HuH-7 (cell line): ENCODE data around the gene CD207.
"Not testable (repeated sequence)": the region's sequence is repeated elsewhere in the genome, so short reads cannot be mapped to it uniquely, and the experiment has no call there.

Source experiments
- DNase-seq: peaks from one replicate; pipeline ENCODE4 v3.0.0; 2011; ENCODE audit warnings: low spot score

CD207 gene

GRCh38 chr2:70828914-70829824 lies 6.4 kb downstream of the CD207 start:
- no peak for DNase-seq

- no peak for DNase-seq
These were observed 7.5 kb downstream of the CD207 start for GRCh38 chr2:70828115-70828514.

- no peak for DNase-seq
These were observed 8.2 kb downstream of the CD207 start for GRCh38 chr2:70827388-70827787.

DNA sequence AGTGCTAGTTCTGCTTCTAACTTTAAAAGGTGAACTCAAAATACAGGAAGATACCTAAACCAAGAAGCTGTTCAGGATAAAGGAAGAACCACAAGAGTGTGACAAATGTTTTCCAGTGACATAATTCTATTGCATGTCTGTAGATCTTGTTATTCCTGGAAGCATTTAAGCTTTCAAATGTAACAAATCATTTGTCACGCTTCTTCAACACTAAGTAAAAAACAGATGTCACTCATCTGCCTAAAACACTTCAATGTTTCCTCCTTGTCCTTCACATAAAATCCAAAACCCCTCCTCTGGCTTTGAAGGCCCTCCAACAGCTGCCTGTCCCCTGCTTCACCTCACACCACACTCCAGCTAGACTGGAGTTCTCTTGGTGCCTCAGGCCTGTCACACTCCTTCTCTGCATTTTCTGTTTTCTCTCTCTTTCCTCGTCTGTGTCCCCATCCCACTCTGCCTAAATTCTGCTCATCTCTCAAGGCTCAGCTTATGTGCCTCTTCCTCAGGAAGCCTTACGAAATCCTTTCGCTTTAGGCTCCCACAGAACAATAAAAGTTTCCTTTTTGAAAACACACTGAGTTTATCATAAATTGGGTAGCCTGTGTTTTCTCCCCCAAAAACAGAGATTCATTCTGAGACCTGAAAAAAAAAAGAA lies 8.8 kb downstream of the CD207 start:
- DNase-seq = no peak

- DNase-seq = no peak
These were observed 12.4 kb downstream of the CD207 start for GRCh38 chr2:70823249-70823648.

- DNase-seq = no peak
These were observed 12.8 kb downstream of the CD207 start for GRCh38 chr2:70822843-70823242.

- DNase-seq = no peak
These were observed 15.1 kb downstream of the CD207 start, which contains the start of gene CLEC4F for GRCh38 chr2:70820499-70820898. Gene CLEC4F, minus strand, starts transcription at chr2:70820599. Its CDS starts 76 bp downstream, at chr2:70820523.

- DNase-seq = no peak
These were observed 18.2 kb downstream of the CD207 start for GRCh38 chr2:70817284-70817954.

GRCh38 chr2:70816726-70817125 lies 18.9 kb downstream of the CD207 start:
- DNase-seq = no peak

DNA sequence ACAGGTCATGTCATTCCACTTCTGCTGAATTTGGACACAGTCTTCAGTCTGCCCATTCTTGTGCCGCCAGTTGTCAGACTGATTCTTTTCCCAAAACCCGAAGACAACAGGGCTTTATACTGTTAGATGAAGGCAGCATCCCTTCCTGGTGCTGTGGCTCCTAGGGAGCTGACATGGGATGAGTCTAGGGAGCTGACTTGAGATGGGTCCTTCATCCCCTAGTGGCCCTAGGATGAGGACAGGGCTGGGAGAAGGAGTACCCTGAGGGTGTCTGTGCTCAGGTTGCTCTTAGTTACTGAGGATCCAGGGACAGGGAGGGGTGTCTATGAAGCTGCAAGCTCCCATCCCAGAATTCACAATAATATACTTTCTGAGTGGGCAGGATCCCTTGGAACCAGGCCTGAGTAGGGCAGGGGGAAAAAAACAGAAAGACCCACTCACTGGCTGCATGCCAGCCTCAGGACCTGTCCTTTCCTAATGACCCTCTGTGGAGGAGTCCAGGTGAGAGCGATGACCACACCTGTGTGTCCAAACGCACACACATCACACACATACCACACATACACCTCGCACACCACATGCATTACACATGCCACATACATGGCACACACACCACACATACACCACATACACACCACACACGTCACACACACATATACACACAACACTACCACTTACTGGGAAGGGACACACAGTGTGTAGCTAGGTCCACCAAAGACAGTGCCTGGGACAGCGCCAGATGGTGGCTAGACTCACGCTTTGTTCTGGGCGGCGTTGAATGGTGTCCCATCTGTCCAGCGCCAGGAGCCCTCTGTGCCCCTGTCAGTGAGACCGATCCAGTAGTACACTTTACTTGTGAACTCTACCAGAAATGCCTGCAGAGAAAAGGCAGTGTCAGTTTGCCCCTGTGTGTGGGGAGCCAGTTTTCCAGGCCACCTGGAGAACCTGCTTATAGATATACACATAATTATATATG lies 26.3 kb downstream of the CD207 start:
- DNase-seq = no peak

DNA sequence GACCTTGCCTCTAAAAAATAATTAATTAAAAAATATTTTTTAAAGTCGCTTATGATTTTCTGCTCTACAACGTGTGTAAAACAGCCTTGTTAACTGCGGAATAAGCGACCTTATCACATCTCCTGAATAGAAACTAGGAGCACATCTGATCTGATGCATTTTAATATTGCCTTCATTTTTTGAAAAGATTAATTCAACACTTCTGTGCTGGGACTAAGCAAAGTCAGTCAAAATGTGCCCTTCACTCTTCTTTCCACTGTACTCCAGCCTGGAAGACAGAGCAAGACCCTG lies 27.8 kb downstream of the CD207 start:
- DNase-seq = no peak

DNA sequence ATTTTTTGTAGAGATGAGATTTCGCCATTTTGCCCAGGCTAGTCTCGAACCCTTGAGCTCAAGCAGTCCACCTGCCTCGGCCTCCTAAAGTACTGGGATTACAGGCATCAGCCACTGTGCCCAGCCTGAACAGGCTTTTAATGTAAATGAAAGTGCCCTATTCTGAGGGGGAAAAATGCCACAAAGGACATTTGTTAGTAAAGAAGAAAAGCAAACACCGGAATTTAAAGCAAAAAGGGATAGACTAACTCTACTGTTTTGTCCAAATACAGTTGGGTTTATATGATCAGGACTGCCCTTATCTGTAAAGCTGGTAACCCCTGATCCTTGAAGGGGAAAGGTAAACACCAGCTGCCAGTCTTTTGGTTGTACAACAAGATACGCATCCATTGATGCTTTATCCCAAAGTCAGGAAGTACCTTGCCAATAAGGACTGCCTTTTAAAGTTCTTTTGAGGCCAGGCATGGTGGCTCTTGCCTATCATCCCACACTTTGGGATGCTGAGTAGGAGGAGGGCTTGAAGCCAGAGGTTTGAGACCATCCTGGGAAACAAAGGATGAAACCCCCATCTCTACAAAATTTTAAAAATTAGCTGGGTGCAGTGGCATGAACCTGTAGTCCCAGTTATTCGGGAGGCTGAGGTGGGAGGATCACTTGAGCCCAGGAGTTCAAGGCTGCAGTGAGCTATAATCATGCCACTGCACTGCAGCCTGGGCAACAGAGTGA lies 28.4 kb downstream of the CD207 start:
- no peak for DNase-seq

DNA sequence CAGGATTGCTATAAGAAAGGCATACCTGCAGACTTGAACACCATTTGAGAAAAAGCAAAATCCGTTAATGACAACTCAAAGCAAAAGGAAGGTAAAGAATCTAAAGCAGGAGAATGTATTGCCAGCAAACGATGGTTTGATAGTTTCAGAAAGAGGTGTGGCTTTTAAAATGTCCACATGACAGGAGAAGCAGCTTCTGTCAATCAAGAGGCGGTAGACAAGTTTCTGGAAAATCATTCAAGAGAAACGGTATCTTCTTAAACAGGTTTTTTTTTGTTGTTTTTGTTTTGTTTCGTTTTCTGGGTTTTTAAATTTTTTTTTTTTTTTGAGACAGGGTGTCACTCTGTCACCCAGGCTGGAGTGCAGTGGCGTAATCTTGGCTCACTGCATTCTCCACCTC lies 29.0 kb downstream of the CD207 start:
- DNase-seq = no peak

GRCh38 chr2:70806013-70806412 lies 29.6 kb downstream of the CD207 start:
- no peak for DNase-seq

DNA sequence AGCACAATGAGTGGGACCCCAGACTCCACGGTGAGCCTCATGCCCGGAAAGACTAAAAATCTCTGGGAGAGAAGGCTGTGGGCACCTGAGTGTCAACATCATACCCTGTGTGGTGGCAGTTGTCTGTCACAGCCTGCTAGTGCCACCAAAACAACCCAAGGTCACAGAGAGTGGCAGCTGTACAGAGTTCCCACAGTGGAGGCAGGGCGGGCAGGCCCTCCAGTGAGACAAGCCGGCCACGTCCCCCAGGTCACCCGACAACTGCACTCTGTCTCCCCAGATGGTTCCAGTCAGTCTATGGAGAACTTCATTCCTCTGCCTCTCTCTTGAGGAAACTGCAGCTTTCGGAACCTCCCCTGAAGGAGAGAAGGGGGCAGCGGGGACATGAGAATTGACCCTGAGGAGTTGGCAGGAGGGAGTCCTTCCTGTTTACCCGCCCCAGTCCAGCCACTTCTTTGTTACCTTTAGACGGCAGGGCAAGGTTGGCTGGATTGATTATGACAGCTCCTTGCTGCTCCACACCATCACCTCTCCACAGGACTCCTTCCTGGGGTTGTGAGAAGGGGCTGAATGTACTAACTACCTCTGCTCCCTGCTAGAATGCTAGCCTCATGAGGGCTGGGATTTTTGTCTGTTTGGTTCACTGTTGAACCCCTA lies 33.9 kb downstream of the CD207 start:
- DNase-seq = no peak

GRCh38 chr2:70799706-70800105 lies 35.9 kb downstream of the CD207 start:
- no peak for DNase-seq

DNA sequence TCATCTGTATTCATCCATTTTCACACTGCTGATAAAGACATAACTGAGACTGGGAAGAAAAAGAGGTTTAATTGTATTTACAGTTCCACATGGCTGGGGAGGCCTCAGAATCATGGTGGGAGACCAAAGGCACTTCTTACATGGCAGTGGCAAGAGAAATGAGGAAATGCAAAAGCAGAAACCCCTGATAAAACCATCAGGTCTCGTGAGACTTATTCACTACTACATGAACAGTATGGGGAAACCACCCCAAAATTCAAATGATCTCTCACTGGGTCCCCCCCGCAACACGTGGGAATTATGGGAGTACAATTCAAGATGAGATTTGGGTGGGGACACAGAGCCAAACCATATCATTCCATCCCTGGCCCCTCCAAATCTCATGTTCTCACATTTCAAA lies 37.6 kb downstream of the CD207 start:
- not testable (repeated sequence) for DNase-seq

DNA sequence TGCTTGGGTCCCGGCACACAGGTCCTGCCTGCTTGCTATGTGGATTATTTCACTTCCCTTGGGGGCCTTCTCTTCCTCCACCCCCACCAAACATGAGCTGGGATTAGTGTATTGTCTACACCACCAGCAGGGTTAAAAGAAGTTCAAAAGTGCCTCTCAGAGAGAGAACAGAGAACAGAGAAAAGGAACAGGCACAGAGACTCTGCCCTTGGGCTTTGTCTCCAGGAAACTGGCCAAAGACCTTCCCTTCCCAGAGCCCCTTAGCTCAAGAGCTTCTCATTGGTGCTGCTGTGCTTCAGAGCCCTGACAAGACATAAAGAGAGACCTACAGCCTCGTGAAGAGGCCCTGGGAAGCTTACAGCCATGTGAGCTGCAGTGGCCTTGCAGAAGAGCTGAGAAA lies 38.1 kb downstream of the CD207 start:
- no peak for DNase-seq

DNA sequence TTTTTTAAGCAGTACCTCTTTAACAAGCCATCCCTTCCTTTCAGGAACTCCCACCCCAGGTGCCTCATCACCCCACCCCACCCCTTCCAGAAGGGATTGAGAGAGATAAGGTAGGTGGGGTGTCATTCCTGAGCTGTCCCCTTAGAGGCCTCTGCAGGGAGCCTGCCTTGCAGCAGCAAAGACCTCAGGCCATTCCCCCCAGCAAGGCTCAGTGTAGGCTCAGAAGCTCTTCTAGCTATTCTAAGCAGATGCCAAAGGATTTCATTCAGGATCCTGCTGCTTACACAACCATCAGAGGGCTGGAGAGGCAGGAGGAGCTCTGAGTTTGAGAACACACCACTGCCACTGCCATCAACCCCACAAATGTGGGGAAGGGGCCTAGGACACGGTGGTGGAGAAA lies 39.4 kb downstream of the CD207 start:
- no peak for DNase-seq

- DNase-seq = no peak
These were observed 40.2 kb downstream of the CD207 start for GRCh38 chr2:70795164-70795995.
